ENCODE measurements around the gene DDX60.

DNA sequence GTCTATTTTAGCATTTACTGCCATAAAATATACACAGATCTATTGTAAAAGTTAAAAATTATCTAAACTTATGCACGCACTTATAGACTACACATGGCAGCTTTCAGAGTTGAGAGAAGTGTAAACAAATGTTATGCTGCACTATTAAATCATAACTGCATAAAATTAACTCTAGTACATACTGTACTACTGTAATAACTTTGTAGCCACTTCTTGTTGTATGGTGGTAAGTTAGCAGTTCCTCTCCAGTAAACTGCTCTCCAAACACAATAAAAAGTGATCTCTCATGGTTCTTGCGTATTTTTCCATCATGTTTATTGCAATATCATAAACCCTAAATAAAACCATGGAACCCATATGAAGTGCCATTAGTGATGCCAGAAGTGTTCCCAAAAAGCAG, 9.6 kb downstream of the DDX60 start:
- TF ChIP-seq, protein P1, sequence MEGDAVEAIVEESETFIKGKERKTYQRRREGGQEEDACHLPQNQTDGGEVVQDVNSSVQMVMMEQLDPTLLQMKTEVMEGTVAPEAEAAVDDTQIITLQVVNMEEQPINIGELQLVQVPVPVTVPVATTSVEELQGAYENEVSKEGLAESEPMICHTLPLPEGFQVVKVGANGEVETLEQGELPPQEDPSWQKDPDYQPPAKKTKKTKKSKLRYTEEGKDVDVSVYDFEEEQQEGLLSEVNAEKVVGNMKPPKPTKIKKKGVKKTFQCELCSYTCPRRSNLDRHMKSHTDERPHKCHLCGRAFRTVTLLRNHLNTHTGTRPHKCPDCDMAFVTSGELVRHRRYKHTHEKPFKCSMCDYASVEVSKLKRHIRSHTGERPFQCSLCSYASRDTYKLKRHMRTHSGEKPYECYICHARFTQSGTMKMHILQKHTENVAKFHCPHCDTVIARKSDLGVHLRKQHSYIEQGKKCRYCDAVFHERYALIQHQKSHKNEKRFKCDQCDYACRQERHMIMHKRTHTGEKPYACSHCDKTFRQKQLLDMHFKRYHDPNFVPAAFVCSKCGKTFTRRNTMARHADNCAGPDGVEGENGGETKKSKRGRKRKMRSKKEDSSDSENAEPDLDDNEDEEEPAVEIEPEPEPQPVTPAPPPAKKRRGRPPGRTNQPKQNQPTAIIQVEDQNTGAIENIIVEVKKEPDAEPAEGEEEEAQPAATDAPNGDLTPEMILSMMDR (conservative IDR thresholded peaks at IDR 0.05; ENCODE audit: low read depth, low read length): no peak
- TF ChIP-seq EZH2 (IDR thresholded peaks at IDR 0.05; ENCODE audit: low read length, unreplicated experiment) (no peak), EZH2phosphoT487 (IDR thresholded peaks at IDR 0.05; ENCODE audit: borderline replicate concordance, low read length) (no peak)

Data from PC-3 (cell line).